NCI-H1694 treated with DMSO at 0.1 percent for 48 hours (cell line): Measurements from ENCODE around the gene TSPAN15.

ENCODE experiments used
- DNase-seq: peaks from one replicate; lab custom pipeline; 2025; lab: John Stamatoyannopoulos, UW

The TSPAN15 gene

DNA sequence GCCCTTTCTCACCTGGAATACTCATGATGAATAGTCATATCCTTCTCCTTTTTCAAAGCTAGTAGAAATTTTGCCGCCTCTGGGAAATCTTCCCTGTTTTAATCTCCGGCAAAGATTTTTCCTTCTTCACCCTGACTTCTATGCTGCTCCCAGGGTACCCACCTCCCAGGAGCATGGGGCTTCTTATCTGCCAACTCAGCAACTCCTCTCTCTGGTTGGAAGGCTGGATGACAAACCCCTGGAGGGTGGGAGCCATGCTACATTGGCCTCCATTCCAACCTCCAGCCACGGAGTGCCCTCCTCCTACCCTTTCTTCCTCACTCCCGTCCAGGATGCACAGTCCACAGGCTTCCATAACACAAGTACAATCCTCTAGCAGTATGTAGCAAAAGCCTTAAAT, 102.1 kb downstream of the TSPAN15 start:
- no peak for DNase-seq

DNA sequence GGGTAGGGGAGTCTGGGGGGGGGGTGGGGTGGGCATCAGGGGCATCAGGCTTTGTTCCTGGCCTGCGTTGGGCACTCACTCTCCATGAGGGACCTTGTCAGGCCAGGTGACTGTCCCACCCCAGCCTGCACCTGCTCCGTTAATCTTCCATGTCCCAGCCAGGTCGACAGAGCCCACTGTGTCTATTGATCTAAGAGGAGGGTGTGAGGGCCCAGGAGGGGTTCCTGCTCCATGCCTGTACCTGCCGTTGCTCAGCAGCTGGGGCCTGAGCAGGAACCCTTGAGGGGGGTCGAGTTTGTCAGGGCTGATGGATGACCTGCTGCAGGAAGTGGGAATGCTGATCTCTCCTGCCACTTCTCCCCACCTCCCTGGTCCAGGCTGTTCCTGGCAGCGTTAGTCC, 103.3 kb downstream of the TSPAN15 start:
- no peak for DNase-seq
